HG03439 (cell line): ENCODE measurements around the gene MPPED1.
A peak's percentile ranks its signal among the peaks of the same experiment; 100 is the strongest.

Experiments
- ATAC-seq: cut with Tn5 transposase; IDR thresholded peaks from one replicate; pipeline ENCODE4 v1.9.1; 2021; ENCODE audit warnings: mild to moderate bottlenecking, moderate library complexity; ENCODE audit not compliant: unreplicated experiment

Gene MPPED1

GRCh38 chr22:43411869-43412807, at the start of gene MPPED1:
MPPED1 (plus strand) TSS chr22:43412014; CDS start chr22:43424986, 12,972 bp downstream.
- ATAC-seq: no peak

GRCh38 chr22:43363315-43364168, 48.3 kb upstream of the MPPED1 start:
- no peak for ATAC-seq

GRCh38 chr22:43364169-43364435, 47.7 kb upstream of the MPPED1 start:
- ATAC-seq: no peak

GRCh38 chr22:43365715-43366440, 45.9 kb upstream of the MPPED1 start:
- ATAC-seq: no peak

GRCh38 chr22:43370036-43370435, 41.8 kb upstream of the MPPED1 start:
- no peak for ATAC-seq

- ATAC-seq: no peak
These were observed 35.8 kb upstream of the MPPED1 start for GRCh38 chr22:43375951-43376455.

GRCh38 chr22:43376765-43377547, 34.9 kb upstream of the MPPED1 start:
- peak; percentile 54 for ATAC-seq

GRCh38 chr22:43377548-43377895, 34.3 kb upstream of the MPPED1 start:
- ATAC-seq: no peak

- ATAC-seq: peak; percentile 69
These were observed 33.7 kb upstream of the MPPED1 start for GRCh38 chr22:43377896-43378704.

GRCh38 chr22:43381693-43382092, 30.1 kb upstream of the MPPED1 start:
- no peak for ATAC-seq

- no peak for ATAC-seq
These were observed 27.0 kb upstream of the MPPED1 start for GRCh38 chr22:43384863-43385262.

GRCh38 chr22:43385770-43386641, 25.8 kb upstream of the MPPED1 start:
- peak; percentile 54 for ATAC-seq

- no peak for ATAC-seq
These were observed 24.0 kb upstream of the MPPED1 start for GRCh38 chr22:43387815-43388214.

- ATAC-seq: no peak
These were observed 23.4 kb upstream of the MPPED1 start for GRCh38 chr22:43388420-43388851.

- no peak for ATAC-seq
These were observed 22.5 kb upstream of the MPPED1 start for GRCh38 chr22:43389227-43389836.

GRCh38 chr22:43390166-43390565, 21.6 kb upstream of the MPPED1 start:
- ATAC-seq: no peak

GRCh38 chr22:43390872-43391271, 20.9 kb upstream of the MPPED1 start:
- ATAC-seq: no peak

- ATAC-seq: no peak
These were observed 20.5 kb upstream of the MPPED1 start for GRCh38 chr22:43391306-43391705.
